ENCODE results near the gene C19orf38. TPM values are rescaled to one million over a fixed set of nuclear protein-coding genes. Genes with fewer than 3 reads are reported as not detected.

C19orf38 gene
- total RNA-seq, 1 experiment from 2014 or later = not detected

DNA sequence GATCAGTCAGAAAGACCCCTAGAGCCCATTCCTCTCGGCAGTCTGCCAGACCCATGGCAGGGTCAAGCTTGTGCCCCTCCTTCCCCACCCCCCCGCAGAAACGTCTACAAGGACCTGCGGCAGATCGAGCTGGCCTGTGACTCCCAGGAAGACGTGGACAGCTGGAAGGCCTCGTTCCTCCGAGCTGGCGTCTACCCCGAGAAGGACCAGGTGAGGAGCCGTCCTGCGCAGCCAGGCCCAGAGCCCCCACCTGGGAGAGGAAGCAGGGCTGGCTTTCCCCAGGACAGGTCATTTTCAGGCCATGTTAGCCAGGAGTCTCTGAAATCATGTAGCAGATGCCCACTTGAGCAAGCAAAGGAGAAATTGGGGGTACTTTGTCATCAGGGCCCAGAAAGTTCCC lies 24.5 kb upstream of the C19orf38 start:
- ATAC-seq = no peak
- H3K4me1 Mint-ChIP-seq = no peaks in the 10 kb centered on the region
- no peak for DNase-seq (ENCODE audit: low spot score)
- H3K27me3 Mint-ChIP-seq (ENCODE audit: low read depth) = no peaks in the 10 kb centered on the region; the same call in 1 of the 2 replicates
- TF ChIP-seq ZNF263 (CRISPR knock-in tag; IDR thresholded peaks at IDR 0.05; ENCODE audit: low read depth) = no peak
- no peak for TF ChIP-seq NR1H2 (CRISPR knock-in tag; IDR thresholded peaks at IDR 0.05)
- TF ChIP-seq, protein P1, sequence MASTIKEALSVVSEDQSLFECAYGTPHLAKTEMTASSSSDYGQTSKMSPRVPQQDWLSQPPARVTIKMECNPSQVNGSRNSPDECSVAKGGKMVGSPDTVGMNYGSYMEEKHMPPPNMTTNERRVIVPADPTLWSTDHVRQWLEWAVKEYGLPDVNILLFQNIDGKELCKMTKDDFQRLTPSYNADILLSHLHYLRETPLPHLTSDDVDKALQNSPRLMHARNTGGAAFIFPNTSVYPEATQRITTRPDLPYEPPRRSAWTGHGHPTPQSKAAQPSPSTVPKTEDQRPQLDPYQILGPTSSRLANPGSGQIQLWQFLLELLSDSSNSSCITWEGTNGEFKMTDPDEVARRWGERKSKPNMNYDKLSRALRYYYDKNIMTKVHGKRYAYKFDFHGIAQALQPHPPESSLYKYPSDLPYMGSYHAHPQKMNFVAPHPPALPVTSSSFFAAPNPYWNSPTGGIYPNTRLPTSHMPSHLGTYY (CRISPR knock-in tag; IDR thresholded peaks at IDR 0.05) = no peak
- TF ChIP-seq, protein P2, sequence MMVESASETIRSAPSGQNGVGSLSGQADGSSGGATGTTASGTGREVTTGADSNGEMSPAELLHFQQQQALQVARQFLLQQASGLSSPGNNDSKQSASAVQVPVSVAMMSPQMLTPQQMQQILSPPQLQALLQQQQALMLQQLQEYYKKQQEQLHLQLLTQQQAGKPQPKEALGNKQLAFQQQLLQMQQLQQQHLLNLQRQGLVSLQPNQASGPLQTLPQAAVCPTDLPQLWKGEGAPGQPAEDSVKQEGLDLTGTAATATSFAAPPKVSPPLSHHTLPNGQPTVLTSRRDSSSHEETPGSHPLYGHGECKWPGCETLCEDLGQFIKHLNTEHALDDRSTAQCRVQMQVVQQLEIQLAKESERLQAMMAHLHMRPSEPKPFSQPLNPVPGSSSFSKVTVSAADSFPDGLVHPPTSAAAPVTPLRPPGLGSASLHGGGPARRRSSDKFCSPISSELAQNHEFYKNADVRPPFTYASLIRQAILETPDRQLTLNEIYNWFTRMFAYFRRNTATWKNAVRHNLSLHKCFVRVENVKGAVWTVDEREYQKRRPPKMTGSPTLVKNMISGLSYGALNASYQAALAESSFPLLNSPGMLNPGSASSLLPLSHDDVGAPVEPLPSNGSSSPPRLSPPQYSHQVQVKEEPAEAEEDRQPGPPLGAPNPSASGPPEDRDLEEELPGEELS (CRISPR knock-in tag; IDR thresholded peaks at IDR 0.05) = no peak
- no peak for TF ChIP-seq FOXK1 (CRISPR knock-in tag; IDR thresholded peaks at IDR 0.05)
- no peak for TF ChIP-seq NFYB (CRISPR knock-in tag; conservative IDR thresholded peaks at IDR 0.05; ENCODE audit: low read depth)
- TF ChIP-seq, protein P3, sequence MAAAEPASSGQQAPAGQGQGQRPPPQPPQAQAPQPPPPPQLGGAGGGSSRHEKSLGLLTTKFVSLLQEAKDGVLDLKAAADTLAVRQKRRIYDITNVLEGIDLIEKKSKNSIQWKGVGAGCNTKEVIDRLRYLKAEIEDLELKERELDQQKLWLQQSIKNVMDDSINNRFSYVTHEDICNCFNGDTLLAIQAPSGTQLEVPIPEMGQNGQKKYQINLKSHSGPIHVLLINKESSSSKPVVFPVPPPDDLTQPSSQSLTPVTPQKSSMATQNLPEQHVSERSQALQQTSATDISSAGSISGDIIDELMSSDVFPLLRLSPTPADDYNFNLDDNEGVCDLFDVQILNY (CRISPR knock-in tag; IDR thresholded peaks at IDR 0.05) = no peak
- TF ChIP-seq, protein P4, sequence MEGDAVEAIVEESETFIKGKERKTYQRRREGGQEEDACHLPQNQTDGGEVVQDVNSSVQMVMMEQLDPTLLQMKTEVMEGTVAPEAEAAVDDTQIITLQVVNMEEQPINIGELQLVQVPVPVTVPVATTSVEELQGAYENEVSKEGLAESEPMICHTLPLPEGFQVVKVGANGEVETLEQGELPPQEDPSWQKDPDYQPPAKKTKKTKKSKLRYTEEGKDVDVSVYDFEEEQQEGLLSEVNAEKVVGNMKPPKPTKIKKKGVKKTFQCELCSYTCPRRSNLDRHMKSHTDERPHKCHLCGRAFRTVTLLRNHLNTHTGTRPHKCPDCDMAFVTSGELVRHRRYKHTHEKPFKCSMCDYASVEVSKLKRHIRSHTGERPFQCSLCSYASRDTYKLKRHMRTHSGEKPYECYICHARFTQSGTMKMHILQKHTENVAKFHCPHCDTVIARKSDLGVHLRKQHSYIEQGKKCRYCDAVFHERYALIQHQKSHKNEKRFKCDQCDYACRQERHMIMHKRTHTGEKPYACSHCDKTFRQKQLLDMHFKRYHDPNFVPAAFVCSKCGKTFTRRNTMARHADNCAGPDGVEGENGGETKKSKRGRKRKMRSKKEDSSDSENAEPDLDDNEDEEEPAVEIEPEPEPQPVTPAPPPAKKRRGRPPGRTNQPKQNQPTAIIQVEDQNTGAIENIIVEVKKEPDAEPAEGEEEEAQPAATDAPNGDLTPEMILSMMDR (IDR thresholded peaks at IDR 0.05) = no peak
- TF ChIP-seq, protein P5, sequence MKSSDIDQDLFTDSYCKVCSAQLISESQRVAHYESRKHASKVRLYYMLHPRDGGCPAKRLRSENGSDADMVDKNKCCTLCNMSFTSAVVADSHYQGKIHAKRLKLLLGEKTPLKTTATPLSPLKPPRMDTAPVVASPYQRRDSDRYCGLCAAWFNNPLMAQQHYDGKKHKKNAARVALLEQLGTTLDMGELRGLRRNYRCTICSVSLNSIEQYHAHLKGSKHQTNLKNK (CRISPR knock-in tag; IDR thresholded peaks at IDR 0.05) = no peak
- TF ChIP-seq, protein P6, sequence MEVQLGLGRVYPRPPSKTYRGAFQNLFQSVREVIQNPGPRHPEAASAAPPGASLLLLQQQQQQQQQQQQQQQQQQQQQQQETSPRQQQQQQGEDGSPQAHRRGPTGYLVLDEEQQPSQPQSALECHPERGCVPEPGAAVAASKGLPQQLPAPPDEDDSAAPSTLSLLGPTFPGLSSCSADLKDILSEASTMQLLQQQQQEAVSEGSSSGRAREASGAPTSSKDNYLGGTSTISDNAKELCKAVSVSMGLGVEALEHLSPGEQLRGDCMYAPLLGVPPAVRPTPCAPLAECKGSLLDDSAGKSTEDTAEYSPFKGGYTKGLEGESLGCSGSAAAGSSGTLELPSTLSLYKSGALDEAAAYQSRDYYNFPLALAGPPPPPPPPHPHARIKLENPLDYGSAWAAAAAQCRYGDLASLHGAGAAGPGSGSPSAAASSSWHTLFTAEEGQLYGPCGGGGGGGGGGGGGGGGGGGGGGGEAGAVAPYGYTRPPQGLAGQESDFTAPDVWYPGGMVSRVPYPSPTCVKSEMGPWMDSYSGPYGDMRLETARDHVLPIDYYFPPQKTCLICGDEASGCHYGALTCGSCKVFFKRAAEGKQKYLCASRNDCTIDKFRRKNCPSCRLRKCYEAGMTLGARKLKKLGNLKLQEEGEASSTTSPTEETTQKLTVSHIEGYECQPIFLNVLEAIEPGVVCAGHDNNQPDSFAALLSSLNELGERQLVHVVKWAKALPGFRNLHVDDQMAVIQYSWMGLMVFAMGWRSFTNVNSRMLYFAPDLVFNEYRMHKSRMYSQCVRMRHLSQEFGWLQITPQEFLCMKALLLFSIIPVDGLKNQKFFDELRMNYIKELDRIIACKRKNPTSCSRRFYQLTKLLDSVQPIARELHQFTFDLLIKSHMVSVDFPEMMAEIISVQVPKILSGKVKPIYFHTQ (CRISPR knock-in tag; IDR thresholded peaks at IDR 0.05) = no peak
- TF ChIP-seq, protein P7, sequence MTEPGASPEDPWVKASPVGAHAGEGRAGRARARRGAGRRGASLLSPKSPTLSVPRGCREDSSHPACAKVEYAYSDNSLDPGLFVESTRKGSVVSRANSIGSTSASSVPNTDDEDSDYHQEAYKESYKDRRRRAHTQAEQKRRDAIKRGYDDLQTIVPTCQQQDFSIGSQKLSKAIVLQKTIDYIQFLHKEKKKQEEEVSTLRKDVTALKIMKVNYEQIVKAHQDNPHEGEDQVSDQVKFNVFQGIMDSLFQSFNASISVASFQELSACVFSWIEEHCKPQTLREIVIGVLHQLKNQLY (CRISPR knock-in tag; IDR thresholded peaks at IDR 0.05) = no peak
- TF ChIP-seq, protein P8, sequence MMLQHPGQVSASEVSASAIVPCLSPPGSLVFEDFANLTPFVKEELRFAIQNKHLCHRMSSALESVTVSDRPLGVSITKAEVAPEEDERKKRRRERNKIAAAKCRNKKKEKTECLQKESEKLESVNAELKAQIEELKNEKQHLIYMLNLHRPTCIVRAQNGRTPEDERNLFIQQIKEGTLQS (CRISPR knock-in tag; conservative IDR thresholded peaks at IDR 0.05) = no peak
- TF ChIP-seq, protein P9, sequence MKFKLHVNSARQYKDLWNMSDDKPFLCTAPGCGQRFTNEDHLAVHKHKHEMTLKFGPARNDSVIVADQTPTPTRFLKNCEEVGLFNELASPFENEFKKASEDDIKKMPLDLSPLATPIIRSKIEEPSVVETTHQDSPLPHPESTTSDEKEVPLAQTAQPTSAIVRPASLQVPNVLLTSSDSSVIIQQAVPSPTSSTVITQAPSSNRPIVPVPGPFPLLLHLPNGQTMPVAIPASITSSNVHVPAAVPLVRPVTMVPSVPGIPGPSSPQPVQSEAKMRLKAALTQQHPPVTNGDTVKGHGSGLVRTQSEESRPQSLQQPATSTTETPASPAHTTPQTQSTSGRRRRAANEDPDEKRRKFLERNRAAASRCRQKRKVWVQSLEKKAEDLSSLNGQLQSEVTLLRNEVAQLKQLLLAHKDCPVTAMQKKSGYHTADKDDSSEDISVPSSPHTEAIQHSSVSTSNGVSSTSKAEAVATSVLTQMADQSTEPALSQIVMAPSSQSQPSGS (CRISPR knock-in tag; IDR thresholded peaks at IDR 0.05; ENCODE audit: borderline replicate concordance, low read depth) = no peak
- no peak for TF ChIP-seq GRHL2 (CRISPR knock-in tag; IDR thresholded peaks at IDR 0.05; ENCODE audit: insufficient replicate concordance, severe bottlenecking)
- no peak for TF ChIP-seq TEAD4 (CRISPR knock-in tag; IDR thresholded peaks at IDR 0.05)
- TF ChIP-seq MXD4 (CRISPR knock-in tag; IDR thresholded peaks at IDR 0.05; ENCODE audit: borderline replicate concordance) = no peak
- TF ChIP-seq, protein P10, sequence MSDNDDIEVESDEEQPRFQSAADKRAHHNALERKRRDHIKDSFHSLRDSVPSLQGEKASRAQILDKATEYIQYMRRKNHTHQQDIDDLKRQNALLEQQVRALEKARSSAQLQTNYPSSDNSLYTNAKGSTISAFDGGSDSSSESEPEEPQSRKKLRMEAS (CRISPR knock-in tag; IDR thresholded peaks at IDR 0.05) = no peak
- H3K9me3 Mint-ChIP-seq = no peaks in the 10 kb centered on the region
- no peak overlapping the region for H3K27ac Mint-ChIP-seq
- H3K4me3 Mint-ChIP-seq = no peak overlapping the region
- ChIA-PET POLR2A (no interaction called here), CTCF (interaction anchor here (1.0 to 4.8 kb wide), 3 partner anchors 12 to 41 kb away, joined by 3 to 22 read pairs (median 4); no protein-coding TSS in a partner anchor)
- H3K36me3 Mint-ChIP-seq = peaks cover 48% of the 10 kb centered on the region

Data from WTC11 (cell line).